Prostate gland (tissue), 2 donors: ENCODE data around the gene PRKX. TPM values are rescaled to one million over a fixed set of nuclear protein-coding genes. Genes with fewer than 3 reads are reported as not detected.
"Not testable (repeated sequence)": the region's sequence is repeated elsewhere in the genome, so short reads cannot be mapped to it uniquely, and the experiment has no call there.

ENCODE experiments used
- DNase-seq: peaks from one replicate; pipeline ENCODE4 v3.0.0-alpha.2; 2019; ENCODE audit warnings: low spot score
- H3K27ac ChIP-seq, 2 donors: fragments of 200-600 bp; sonication (generic); 2 replicates each; pipeline ENCODE4 v1.5.1; 2017 to 2019
- H3K27me3 ChIP-seq: fragments of 200-600 bp; sonication (generic); replicated peaks from 2 replicates; pipeline ENCODE4 v1.5.1; 2019; ENCODE audit not compliant: insufficient read depth
- H3K36me3 ChIP-seq, 2 donors: fragments of 200-600 bp; sonication (generic); 1 replicate in 1 of 2; 2 replicates in 1 of 2; pipeline versions ENCODE4 v1.5.1 to v1.8.1; 2017 to 2019
- H3K4me1 ChIP-seq: fragments of 200-600 bp; sonication (generic); replicated peaks from 2 replicates; pipeline ENCODE4 v1.5.1; 2019
- H3K4me3 ChIP-seq, 2 donors: fragments of 200-600 bp; sonication (generic); 2 replicates each; pipeline ENCODE4 v1.5.1; 2017 to 2019
- H3K9me3 ChIP-seq: fragments of 200-600 bp; sonication (generic); 2 replicates; pipeline ENCODE4 v1.5.1; 2017
- POLR2A ChIP-seq: fragments of 450-650 bp; IDR thresholded peaks from one replicate; pipeline ENCODE4 v1.6.1; 2016; ENCODE audit warnings: antibody characterized with exemption, mild to moderate bottlenecking
- POLR2AphosphoS5 ChIP-seq: sonication (generic); formaldehyde crosslinking; IDR thresholded peaks from one replicate; pipeline ENCODE4 v1.6.1; 2017; ENCODE audit warnings: antibody characterized with exemption
- WGBS: methylation state at CpG from one replicate; pipeline ENCODE4 v1.1.5; 2018; 5-methylcytosine and 5-hydroxymethylcytosine counted together
- intact Hi-C: fragments of 100-400 bp; cut with DNase I; formaldehyde crosslinking; loops from one replicate; pipeline ENCODE4 v1.14.2; 2022
- total RNA-seq, 2 donors: library from RNA; depleted of rRNA; stranded (reverse); fragments of >200 nt; gene quantifications; one replicate each; pipeline ENCODE4 v1.1.0, GENCODE V29; 2016
- TF ChIP-seq, protein P1 (sequence below), 4 experiments: fragments of 200-600 bp in 2 of 4; fragments of 450-650 bp in 2 of 4; sonication (generic) in 2 of 4; IDR thresholded peaks; 1 replicate in 3 of 4; 2 replicates in 1 of 4; pipeline ENCODE4 v1.5.1; 2016 to 2019; ENCODE audit warnings: antibody characterized with exemption in 4 of 4, mild to moderate bottlenecking in 2 of 4, moderate library complexity in 2 of 4

The PRKX gene
- total RNA-seq, 2 donors from 2014 or later, result 17.7 to 30.5 TPM

DNA sequence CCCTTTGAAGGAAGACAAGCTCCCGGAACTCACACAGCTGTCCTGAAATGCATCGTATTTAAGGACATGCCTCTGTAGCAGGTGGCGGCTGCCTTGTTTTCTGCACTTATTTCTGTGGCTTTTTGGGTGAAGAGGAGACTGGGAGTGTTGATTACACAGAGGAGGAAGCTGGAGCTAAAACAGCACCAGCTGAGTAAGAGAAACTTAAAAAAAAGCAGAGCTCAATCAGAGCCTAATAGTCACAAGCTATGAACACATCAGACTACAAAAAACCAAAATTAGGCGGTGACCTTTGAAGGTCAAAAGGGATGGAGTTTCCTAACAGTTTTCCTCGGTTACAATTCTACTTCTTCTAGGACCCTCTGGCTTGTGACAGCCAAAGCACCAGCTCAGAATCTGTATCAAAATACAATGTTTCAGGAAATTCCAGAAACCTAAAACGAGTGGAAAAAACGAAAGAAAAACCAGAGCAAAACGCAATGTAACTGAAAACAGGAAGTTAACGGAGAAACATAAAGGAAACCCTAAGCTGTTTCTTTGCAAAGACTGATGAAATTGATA, 13.5 kb downstream of the PRKX start:
- intact Hi-C loops, result no loop called here
- no peak overlapping the region for H3K4me3 ChIP-seq

DNA sequence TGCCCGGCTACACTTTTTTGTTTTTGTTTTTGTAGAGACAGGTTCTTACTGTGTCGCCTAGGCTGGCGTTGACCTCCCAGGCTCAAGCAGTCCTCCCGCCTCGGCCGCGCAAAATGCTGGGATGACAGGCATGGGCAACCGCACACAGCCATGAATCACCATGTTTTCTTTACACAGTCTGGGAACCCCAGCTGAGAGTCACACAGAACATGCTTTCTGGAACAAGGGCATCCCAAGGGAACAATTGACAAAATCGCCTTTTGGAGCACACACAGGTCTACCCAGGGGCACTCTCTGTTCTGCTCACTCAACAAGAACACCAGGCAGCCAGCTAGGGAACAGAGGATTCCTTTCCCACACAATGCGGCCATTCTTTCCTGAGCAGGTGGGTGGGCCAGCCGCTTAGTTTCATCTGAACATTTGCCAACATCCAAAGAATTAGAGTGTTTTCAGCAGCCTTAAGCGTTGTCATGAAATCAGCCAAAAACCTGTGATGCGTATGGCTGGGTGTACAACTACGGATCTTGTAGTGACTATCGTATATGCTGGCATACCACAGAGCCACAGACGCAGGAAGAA, 15.7 kb downstream of the PRKX start:
- TF ChIP-seq POLR2A, result no peak
- TF ChIP-seq, protein P1, sequence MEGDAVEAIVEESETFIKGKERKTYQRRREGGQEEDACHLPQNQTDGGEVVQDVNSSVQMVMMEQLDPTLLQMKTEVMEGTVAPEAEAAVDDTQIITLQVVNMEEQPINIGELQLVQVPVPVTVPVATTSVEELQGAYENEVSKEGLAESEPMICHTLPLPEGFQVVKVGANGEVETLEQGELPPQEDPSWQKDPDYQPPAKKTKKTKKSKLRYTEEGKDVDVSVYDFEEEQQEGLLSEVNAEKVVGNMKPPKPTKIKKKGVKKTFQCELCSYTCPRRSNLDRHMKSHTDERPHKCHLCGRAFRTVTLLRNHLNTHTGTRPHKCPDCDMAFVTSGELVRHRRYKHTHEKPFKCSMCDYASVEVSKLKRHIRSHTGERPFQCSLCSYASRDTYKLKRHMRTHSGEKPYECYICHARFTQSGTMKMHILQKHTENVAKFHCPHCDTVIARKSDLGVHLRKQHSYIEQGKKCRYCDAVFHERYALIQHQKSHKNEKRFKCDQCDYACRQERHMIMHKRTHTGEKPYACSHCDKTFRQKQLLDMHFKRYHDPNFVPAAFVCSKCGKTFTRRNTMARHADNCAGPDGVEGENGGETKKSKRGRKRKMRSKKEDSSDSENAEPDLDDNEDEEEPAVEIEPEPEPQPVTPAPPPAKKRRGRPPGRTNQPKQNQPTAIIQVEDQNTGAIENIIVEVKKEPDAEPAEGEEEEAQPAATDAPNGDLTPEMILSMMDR (IDR thresholded peaks at IDR 0.05), result no peak
- peak; percentile 31 for TF ChIP-seq POLR2AphosphoS5
- WGBS, result 12% methylated on average over 12 of the region's 16 CpGs
- intact Hi-C loops, result no loop called here
- H3K4me1 ChIP-seq, result no peaks in the 10 kb centered on the region
- no peaks in the 10 kb centered on the region for H3K9me3 ChIP-seq
- no peak overlapping the region for H3K4me3 ChIP-seq
- peak; percentile 17 for DNase-seq
- no peaks in the 10 kb centered on the region for H3K27me3 ChIP-seq
- no peaks in the 10 kb centered on the region for H3K36me3 ChIP-seq
- H3K27ac ChIP-seq, result peak overlapping the region; percentile 42 to 46

More for the DNA sequence above, 13.5 kb downstream of the PRKX start:
- H3K4me1 ChIP-seq, result no peaks in the 10 kb centered on the region
- WGBS, result 23% methylated on average over 9 of the region's 9 CpGs
- no peaks in the 10 kb centered on the region for H3K36me3 ChIP-seq
- no peak for DNase-seq
- H3K27ac ChIP-seq, result peak overlapping the region; percentile 35 to 47
- no peaks in the 10 kb centered on the region for H3K9me3 ChIP-seq
- TF ChIP-seq, protein P1 (IDR thresholded peaks at IDR 0.05), result no peak
- no peak for TF ChIP-seq POLR2AphosphoS5
- no peak for TF ChIP-seq POLR2A
- no peaks in the 10 kb centered on the region for H3K27me3 ChIP-seq

DNA sequence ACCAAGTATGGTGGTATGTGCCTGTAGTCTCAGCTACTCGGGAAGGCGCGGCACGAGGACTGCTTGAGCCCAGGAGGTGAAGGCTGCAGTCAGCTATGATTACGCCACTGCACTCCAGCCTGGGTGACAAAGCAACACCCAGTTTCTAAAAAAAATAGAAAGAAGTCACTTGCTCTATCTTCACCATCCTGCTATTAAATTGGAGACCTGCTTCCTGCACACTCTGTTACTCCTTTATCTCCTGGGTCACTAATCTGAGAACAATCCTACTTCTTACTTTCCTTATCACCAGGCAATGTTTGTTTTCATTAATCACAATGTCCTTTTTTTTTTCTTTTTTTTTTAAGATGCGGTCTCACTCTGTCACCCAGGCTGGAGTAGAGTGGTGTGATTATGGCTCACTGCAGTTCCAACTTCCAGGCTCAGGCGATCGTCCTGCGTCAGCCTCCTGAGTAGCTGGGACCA, 16.2 kb downstream of the PRKX start:
- Histone ChIP-seq H3K9me3 (no peaks in the 10 kb centered on the region), H3K36me3 (no peaks in the 10 kb centered on the region), H3K4me1 (no peaks in the 10 kb centered on the region), H3K27ac (peak overlapping the region; percentile 42 to 46), H3K4me3 (no peak overlapping the region), H3K27me3 (no peaks in the 10 kb centered on the region)
- no peak for DNase-seq
- intact Hi-C loops, result no loop called here
- 42% methylated on average over 8 of the region's 9 CpGs for WGBS
- TF ChIP-seq POLR2AphosphoS5 (no peak), POLR2A (no peak)
- TF ChIP-seq, protein P1 (IDR thresholded peaks at IDR 0.05), result no peak

DNA sequence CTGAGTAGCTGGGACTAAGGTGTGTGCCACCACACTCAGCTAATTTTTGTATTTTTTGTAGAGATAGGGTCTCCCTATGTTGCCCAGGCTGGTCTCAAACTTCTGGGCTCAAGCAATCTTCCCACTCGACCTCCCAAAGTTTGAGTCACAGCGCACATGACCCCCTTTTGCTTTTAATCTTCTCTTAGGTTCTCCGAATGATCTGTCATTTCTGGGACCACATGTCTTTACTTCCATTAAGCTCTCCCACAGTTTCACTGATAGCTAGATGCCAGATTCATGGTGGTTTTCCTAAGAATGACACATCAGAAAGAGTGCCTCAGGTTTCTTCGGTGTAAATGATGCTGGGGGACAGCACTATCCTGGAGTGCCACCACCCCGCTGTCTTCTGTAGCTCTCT, 17.9 kb downstream of the PRKX start:
- Histone ChIP-seq H3K4me3 (no peak overlapping the region), H3K4me1 (no peaks in the 10 kb centered on the region), H3K27me3 (no peaks in the 10 kb centered on the region), H3K9me3 (no peaks in the 10 kb centered on the region), H3K27ac (no peak overlapping the region), H3K36me3 (no peaks in the 10 kb centered on the region)
- DNase-seq, result no peak
- TF ChIP-seq, protein P1 (IDR thresholded peaks at IDR 0.05), result no peak
- TF ChIP-seq POLR2AphosphoS5 (no peak), POLR2A (no peak)
- 99% methylated on average over 5 of the region's 5 CpGs for WGBS
- intact Hi-C loops, result no loop called here

DNA sequence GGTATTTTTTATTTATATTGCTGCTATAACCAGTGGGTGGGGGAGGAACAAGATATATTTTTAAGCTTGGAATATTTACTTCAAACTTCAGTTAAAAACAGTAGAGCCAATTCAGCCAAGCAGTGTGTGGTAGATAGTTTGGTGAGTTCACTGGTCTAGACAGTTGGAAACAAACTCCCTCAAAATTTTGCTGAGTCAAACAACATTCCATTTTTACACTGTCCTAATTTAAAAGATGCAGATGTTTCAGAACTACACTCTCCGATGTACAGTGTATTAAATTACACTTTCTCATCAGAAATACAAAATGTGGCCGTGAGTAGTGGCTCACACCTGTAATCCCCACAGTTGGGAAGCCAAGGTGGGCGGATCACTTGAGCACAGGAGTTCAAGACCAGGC, 23.3 kb downstream of the PRKX start:
- no peaks in the 10 kb centered on the region for H3K9me3 ChIP-seq
- no peaks in the 10 kb centered on the region for H3K36me3 ChIP-seq
- no peak overlapping the region for H3K4me3 ChIP-seq
- H3K4me1 ChIP-seq, result no peaks in the 10 kb centered on the region
- H3K27ac ChIP-seq, result no peak overlapping the region
- intact Hi-C loops, result no loop called here
- no peaks in the 10 kb centered on the region for H3K27me3 ChIP-seq
- 29% methylated on average over 3 of the region's 3 CpGs for WGBS
- no peak for DNase-seq
- TF ChIP-seq, protein P1 (IDR thresholded peaks at IDR 0.05), result no peak
- no peak for TF ChIP-seq POLR2A
- no peak for TF ChIP-seq POLR2AphosphoS5

DNA sequence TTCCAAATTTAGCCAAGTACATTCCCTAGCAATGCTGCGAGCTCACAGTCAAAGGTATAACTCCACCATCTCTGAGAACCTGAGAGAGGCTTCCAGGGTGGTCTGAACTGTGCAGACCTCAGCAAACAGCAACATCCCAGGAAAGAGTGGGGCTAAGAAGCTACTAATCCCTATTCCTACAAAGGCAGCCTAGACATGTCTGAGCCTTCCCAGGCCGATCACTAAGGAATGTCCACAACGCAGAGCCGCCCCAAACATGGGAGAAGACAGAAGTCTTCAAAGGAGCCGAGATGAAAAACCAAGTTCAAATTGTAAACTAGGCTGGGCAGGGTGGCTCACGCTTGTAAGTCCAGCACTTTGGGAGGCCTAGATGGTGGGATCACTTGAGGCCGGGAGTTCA, 30.2 kb downstream of the PRKX start:
- DNase-seq, H3K4me3 ChIP-seq, H3K9me3 ChIP-seq, H3K27ac ChIP-seq, H3K36me3 ChIP-seq, H3K4me1 ChIP-seq, intact Hi-C loops, H3K27me3 ChIP-seq: not testable (repeated sequence)
- 68% methylated on average over 6 of the region's 7 CpGs for WGBS
